Fibroblast of skin of right quadriceps (primary cell): ENCODE data around the gene TMC7.
A peak's percentile ranks its signal among the peaks of the same experiment; 100 is the strongest.

Experiments used
- DNase-seq: peaks from one replicate; pipeline ENCODE4 v3.0.0-alpha.2; 2013

The TMC7 gene

GRCh38 chr16:19092653-19093410 lies 109.1 kb downstream of the TMC7 start:
- no peak for DNase-seq

- DNase-seq, result no peak
Measured at GRCh38 chr16:19093631-19094541, 110.2 kb downstream of the TMC7 start.

DNA sequence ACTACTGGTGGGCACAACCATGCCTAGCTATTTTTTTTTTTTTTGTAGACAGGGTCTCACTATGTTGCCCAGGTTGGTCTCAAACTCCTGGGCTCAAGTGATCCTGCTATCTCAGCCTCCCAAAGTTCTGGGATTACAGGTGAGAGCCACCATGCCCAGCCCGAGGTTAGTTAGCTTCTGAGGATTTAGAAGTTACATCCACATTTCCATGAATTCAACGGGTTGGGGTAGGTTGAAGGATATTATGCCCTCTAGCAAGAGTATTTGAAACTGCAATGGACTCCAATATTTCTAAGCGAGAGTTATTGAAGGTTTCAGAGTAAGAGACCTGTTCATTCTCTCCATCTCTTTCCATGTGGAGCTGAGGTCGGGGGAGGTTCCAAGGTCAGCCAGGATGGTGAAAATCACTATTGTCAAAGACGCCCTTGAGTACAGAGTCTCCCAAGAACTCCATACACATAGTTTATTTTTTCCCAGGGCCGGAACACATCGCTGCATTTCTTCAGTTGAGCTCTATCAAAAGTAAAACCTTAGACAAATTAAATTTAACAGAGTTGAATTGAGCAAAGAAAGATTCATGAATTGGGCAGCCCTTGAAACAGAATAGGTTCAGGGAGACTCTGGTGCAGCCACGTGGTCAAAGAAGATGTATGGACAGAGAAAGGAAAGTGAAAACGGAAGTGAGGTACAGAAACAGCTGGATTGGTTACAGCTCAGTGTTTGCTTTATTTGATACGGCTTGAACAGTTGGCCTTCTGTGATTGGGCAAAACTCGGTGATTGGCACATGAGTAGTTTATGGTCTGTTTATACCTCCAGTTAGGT lies 111.0 kb downstream of the TMC7 start:
- no peak for DNase-seq

DNA sequence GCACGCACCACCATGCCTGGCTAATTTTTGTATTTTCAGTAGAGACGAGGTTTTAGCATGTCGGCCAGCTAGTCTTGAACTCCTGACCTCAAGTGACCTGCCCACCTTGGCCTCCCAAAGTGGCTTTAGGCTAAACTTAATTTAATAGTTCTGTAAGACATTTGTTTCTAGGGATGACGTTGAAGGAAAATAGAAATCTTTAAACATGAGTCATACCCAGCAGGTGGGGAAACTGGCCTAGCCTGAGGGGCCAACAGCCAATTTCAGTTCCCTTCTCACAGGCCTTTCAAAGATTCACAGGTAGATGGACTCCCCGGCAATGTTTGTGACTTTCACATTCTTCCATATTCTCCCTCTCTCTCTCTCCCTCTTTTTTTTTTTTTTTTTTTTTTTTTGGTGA lies 111.9 kb downstream of the TMC7 start:
- DNase-seq, result no peak

DNA sequence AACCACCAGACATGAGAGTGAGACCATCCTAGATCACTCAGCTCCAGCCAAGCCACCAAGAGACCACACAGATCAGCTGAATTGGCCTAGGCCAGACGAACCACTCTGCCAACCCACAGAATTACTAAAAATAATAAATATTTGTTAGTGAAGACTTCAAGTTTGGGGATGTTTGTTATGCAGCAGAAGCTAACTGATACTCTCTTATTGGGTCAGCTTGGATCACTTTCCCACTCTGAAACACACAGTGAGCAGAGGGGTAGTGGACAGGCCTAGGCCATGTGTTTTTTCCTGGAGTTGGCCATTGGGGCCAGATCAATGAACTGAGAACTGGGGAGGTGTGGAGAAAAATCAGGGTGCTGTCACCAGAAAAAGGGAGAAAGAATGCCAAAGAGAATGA lies 114.4 kb downstream of the TMC7 start:
- no peak for DNase-seq

GRCh38 chr16:19102187-19102872 lies 118.6 kb downstream of the TMC7 start:
- peak; percentile 49 for DNase-seq

GRCh38 chr16:19104607-19105006 lies 120.9 kb downstream of the TMC7 start:
- DNase-seq, result no peak

- DNase-seq, result no peak
Measured at GRCh38 chr16:19105131-19105530, 121.4 kb downstream of the TMC7 start.

- DNase-seq, result peak; percentile 32
Measured at GRCh38 chr16:19105891-19106624, 122.3 kb downstream of the TMC7 start.

DNA sequence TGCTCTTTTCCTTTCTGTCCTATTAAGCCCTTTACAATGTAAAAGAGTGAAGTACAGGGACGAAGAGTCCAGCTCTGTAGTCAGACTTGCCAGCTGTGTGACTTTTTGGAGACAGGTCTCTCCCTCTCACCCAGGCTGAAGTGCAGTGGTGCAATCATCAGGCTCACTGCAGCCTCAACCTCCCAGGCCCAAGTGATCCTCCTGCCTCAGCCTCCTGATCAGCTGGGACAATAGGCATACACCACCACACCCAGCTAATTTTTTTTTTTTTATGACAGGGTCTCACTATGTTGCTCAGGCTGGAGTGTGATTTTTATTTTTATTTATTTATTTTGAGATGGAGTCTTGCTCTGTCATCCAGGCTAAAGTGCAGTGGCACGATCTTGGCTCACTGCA lies 122.9 kb downstream of the TMC7 start:
- no peak for DNase-seq

DNA sequence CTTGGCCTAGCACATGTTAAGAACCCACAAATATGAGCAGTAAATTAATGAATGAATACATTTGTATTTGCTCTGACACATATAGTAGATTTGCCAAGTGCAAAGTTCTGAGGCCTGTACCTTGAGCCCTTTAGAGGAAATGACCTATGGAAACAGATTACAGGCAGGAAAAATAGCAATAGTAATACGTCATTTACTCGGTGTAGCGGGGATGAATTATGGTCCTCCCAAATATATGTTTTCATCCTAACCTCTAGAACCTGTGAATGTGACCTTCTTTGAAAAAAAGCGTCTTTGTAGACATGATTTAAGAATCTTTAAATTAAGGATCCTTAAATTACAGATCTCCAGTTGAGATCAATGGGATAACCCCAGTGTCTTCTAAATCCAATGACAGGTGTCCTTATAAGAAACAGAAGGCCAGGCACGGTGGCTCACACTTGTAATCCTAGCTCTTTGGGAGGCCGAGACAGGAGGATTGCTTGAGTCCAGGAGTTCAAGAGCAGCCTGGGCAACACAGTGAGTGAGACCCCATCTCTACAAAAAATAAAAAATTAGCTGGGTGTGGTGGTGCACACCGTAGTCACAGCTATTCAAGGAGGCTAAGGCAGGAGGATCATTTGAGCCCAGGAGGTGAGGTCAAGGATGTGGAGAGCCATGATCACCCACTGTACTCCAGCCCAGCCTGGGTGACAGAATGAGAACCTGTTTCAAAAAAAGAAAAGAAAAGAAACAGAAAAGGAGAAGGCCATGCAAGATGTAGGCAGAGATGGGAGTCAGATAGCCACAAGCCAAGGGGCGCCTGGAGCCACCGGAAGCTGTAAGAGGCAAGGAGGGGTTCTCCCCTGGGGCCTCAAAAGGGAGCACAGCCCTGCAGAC lies 124.9 kb downstream of the TMC7 start:
- no peak for DNase-seq

DNA sequence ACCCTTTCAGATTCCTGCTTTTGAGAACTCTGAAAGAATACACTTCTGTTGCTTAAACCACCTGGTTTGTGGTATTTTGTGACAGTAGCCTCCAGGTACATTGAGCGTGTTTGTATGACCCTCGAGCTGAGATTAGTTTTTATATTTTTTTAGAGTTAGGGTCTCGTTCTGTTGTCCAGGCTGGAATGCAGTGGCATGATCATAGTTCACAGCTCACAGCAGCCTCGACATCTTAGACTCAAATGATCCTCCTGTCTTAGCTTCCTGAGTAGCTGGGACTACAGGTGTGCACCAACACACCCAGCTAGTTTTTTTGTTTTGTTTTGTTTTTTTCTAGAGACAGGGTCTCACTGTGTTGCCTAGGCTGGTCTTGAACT lies 125.5 kb downstream of the TMC7 start:
- DNase-seq, result no peak

- DNase-seq, result no peak
Measured at GRCh38 chr16:19110537-19111360, 127.0 kb downstream of the TMC7 start.

GRCh38 chr16:19112099-19112407 lies 128.3 kb downstream of the TMC7 start:
- no peak for DNase-seq
